Testis (tissue), 2 donors: ENCODE measurements around the gene TLK2.
"Not testable (repeated sequence)": the region's sequence is repeated elsewhere in the genome, so short reads cannot be mapped to it uniquely, and the experiment has no call there.

ENCODE experiments used
- CTCF ChIP-seq, 3 experiments: fragments of 450-650 bp in 2 of 3; fragments of 200-600 bp in 1 of 3; sonication (generic) in 1 of 3; IDR thresholded peaks; one replicate each; pipeline ENCODE4 v1.5.1; 2016 to 2019; ENCODE audit warnings: antibody characterized with exemption in 3 of 3, mild to moderate bottlenecking in 2 of 3, moderate library complexity in 1 of 3
- POLR2A ChIP-seq: fragments of 450-650 bp; IDR thresholded peaks from one replicate; pipeline ENCODE4 v1.6.1; 2017; ENCODE audit warnings: antibody characterized with exemption, mild to moderate bottlenecking, moderate library complexity

DNA sequence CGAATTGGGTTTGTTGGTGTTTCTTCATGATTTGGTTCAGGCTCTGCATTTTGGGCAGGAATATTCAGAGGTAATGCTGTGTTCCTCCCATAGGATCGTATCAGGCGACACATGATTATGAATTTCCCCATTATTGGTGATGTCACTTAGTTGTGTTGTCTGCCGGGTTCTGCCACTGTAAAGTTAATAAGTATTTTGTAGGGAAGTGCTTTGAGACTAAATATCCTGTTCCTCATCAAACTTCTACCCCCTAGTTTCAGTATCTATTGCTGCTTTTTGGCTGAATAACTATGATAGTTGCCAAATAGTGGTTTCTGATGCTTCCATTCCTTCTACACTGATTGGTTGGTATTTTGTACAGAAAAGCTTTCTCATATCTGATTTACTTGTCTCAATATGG is 26.4 kb upstream of the TLK2 start:
- TF ChIP-seq CTCF (IDR thresholded peaks at IDR 0.05); POLR2A: not testable (repeated sequence)
